ENCODE data around the gene AHNAK2.

DNA sequence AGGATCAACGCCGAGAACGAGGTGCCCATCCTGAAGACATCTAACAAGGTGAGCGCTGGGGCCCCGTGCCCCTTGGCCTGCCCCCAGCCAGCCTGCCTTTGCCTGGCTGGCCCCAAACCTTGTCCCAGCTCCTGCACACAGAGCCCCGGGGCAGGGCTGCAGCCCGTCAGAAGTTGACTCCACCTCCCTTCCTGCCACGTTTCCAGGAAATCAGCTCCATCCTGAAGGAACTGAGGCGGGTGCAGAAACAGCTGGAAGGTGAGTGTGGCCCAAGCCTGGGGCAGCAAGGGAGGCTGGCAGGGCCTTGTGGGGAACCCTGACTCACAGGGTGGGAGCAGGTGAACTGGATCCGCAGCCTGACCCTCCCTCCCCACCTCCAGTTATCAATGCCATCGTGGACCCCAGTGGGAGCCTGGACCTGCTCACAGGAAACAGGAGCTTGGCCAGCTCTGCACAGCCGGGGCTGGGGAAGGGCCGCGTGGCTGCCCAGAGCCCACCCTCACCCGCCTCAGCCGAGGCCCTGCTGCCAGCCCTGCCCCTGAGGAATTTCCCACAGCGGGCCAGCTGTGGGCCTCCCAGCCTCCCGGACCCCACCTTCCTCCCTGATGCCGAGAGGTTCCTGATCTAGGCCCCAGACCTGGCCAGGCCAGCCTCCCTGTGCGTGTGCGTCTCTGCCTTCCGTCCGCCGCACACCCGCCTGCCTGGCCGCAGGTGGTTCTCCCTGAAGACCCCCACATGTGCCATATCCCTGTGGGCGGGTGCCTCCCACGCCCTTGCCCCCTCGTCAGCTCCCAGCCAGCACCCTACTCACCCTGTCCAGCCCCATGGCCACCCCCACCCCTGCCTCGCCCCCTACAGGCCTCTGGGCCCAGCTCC, 83.6 kb downstream of the AHNAK2 start:
- TF ChIP-seq, protein P1, sequence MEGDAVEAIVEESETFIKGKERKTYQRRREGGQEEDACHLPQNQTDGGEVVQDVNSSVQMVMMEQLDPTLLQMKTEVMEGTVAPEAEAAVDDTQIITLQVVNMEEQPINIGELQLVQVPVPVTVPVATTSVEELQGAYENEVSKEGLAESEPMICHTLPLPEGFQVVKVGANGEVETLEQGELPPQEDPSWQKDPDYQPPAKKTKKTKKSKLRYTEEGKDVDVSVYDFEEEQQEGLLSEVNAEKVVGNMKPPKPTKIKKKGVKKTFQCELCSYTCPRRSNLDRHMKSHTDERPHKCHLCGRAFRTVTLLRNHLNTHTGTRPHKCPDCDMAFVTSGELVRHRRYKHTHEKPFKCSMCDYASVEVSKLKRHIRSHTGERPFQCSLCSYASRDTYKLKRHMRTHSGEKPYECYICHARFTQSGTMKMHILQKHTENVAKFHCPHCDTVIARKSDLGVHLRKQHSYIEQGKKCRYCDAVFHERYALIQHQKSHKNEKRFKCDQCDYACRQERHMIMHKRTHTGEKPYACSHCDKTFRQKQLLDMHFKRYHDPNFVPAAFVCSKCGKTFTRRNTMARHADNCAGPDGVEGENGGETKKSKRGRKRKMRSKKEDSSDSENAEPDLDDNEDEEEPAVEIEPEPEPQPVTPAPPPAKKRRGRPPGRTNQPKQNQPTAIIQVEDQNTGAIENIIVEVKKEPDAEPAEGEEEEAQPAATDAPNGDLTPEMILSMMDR (IDR thresholded peaks at IDR 0.05), result no peak
- no peak for TF ChIP-seq POLR2A (IDR thresholded peaks at IDR 0.05)

All from ovary (tissue), 3 donors.